IMR-90 (cell line): ENCODE measurements around the gene KRTAP5-10. TPM values are rescaled to one million over a fixed set of nuclear protein-coding genes. Genes with fewer than 3 reads are reported as not detected.
"Not testable (repeated sequence)": the region's sequence is repeated elsewhere in the genome, so short reads cannot be mapped to it uniquely, and the experiment has no call there.

Source experiments
- ATAC-seq: fragments of 200-7000 bp; cut with Tn5 transposase; 2 replicates; pipeline ENCODE4 v1.9.1; 2020; ENCODE audit warnings: low read depth, mild to moderate bottlenecking, moderate library complexity
- BruUV-seq: library from RNA; stranded (reverse); fragments of 400-500 nt; replicated peaks from 2 replicates; lab custom pipeline; 2021; lab: Mats Ljungman, UMichigan
- CTCF ChIA-PET: fragments of 300-600 bp; formaldehyde crosslinking; extraction: SDS; loops from one replicate; lab custom pipeline; 2021; ENCODE audit warnings: antibody characterized with exemption; lab: Yijun Ruan, JAX
- POLR2A ChIA-PET: fragments of 300-600 bp; sonication (Branson Sonifier 250); formaldehyde crosslinking; loops from one replicate; lab custom pipeline; 2022; ENCODE audit warnings: antibody characterized with exemption; ENCODE audit not compliant: unreplicated experiment; lab: Charles Lee
- DNase-seq: peaks from one replicate; pipeline ENCODE4 v3.0.0; 2013
- H2AFZ ChIP-seq: replicated peaks from 2 replicates; pipeline ENCODE3; 2013; ENCODE audit warnings: low read length, mild to moderate bottlenecking; ENCODE audit not compliant: poor library complexity
- H2AK5ac ChIP-seq: 2 replicates; pipeline ENCODE4 v1.6.1; 2013; ENCODE audit warnings: low read depth, low read length, inconsistent platforms
- H2AK9ac ChIP-seq: replicated peaks from 2 replicates; pipeline ENCODE3; 2013; ENCODE audit warnings: mild to moderate bottlenecking, low read depth, low read length, moderate library complexity; ENCODE audit not compliant: poor library complexity
- H2BK120ac ChIP-seq: 2 replicates; pipeline ENCODE4 v1.6.1; 2013; ENCODE audit warnings: low read depth, low read length, inconsistent platforms
- H2BK15ac ChIP-seq: 3 replicates; pipeline ENCODE4 v1.6.1; 2013; ENCODE audit warnings: low read depth, low read length, inconsistent platforms
- H2BK20ac ChIP-seq: 2 replicates; pipeline ENCODE4 v1.6.1; 2013; ENCODE audit warnings: low read depth, mild to moderate bottlenecking, inconsistent platforms, low read length, moderate library complexity
- H2BK5ac ChIP-seq: 2 replicates; pipeline ENCODE4 v1.6.1; 2013; ENCODE audit warnings: mild to moderate bottlenecking, low read depth, low read length, inconsistent platforms; ENCODE audit not compliant: poor library complexity, severe bottlenecking
- H3K14ac ChIP-seq: replicated peaks from 2 replicates; pipeline ENCODE4 v1.6.1; 2013; ENCODE audit warnings: low read depth, low read length, inconsistent platforms
- H3K18ac ChIP-seq: 2 replicates; pipeline ENCODE4 v1.6.1; 2013; ENCODE audit warnings: low read depth, low read length, control low read depth
- H3K23ac ChIP-seq: 2 replicates; pipeline ENCODE4 v1.6.1; 2013; ENCODE audit warnings: low read depth, low read length, inconsistent platforms
- H3K27ac ChIP-seq: 2 replicates; pipeline ENCODE4 v1.5.1; 2013; ENCODE audit warnings: mild to moderate bottlenecking, control low read depth, low read length; ENCODE audit not compliant: insufficient read depth
- H3K27me3 ChIP-seq: 2 replicates; pipeline ENCODE4 v1.6.1; 2013; ENCODE audit warnings: low read length; ENCODE audit not compliant: control insufficient read depth, insufficient read depth
- H3K36me3 ChIP-seq: 2 replicates; pipeline ENCODE4 v1.6.1; 2013; ENCODE audit warnings: low read length, mixed read lengths; ENCODE audit not compliant: control insufficient read depth, insufficient read depth
- H3K4ac ChIP-seq: 2 replicates; pipeline ENCODE4 v1.6.1; 2013; ENCODE audit warnings: low read depth, low read length, inconsistent platforms
- H3K4me1 ChIP-seq: 2 replicates; pipeline ENCODE4 v1.6.1; 2013; ENCODE audit warnings: low read length, mixed read lengths; ENCODE audit not compliant: control insufficient read depth, insufficient read depth
- H3K4me2 ChIP-seq: 2 replicates; pipeline ENCODE4 v1.6.1; 2013; ENCODE audit warnings: low read depth, mild to moderate bottlenecking, control low read depth, low read length, moderate library complexity
- H3K4me3 ChIP-seq: 2 replicates; pipeline ENCODE4 v1.5.1; 2013; ENCODE audit warnings: low read depth, mild to moderate bottlenecking, control low read depth, low read length, moderate library complexity; ENCODE audit not compliant: insufficient read depth
- H3K56ac ChIP-seq: 2 replicates; pipeline ENCODE4 v1.6.1; 2013; ENCODE audit warnings: low read length, inconsistent platforms; ENCODE audit not compliant: insufficient read depth; ENCODE audit errors: extremely low read depth
- H3K79me1 ChIP-seq, 2 experiments: 2 replicates each; pipeline ENCODE4 v1.6.1; 2013; ENCODE audit warnings: low read length in 2 of 2, inconsistent platforms in 1 of 2, low read depth in 1 of 2
- H3K9ac ChIP-seq: 2 replicates; pipeline ENCODE4 v1.6.1; 2013; ENCODE audit warnings: low read depth, low read length, control low read depth
- H3K9me1 ChIP-seq: 2 replicates; pipeline ENCODE4 v1.6.1; 2013; ENCODE audit warnings: low read length, inconsistent platforms; ENCODE audit not compliant: insufficient read depth
- H3K9me3 ChIP-seq: 2 replicates; pipeline ENCODE4 v1.6.1; 2013; ENCODE audit warnings: low read length; ENCODE audit not compliant: control insufficient read depth, insufficient read depth
- H4K20me1 ChIP-seq: 2 replicates; pipeline ENCODE4 v1.6.1; 2013; ENCODE audit warnings: low read length, inconsistent platforms; ENCODE audit not compliant: insufficient read depth
- H4K5ac ChIP-seq: 2 replicates; pipeline ENCODE4 v1.6.1; 2013; ENCODE audit warnings: mild to moderate bottlenecking, low read depth, low read length, control low read depth
- H4K8ac ChIP-seq, 2 experiments: 2 replicates each; pipeline ENCODE4 v1.6.1; 2013; ENCODE audit warnings: low read depth in 2 of 2, low read length in 2 of 2, control low read depth in 1 of 2, inconsistent platforms in 1 of 2
- H4K91ac ChIP-seq: 2 replicates; pipeline ENCODE4 v1.6.1; 2013; ENCODE audit warnings: low read depth, low read length, inconsistent platforms; ENCODE audit not compliant: insufficient read depth
- CEBPB ChIP-seq: IDR thresholded peaks from 2 replicates; pipeline ENCODE4 v1.6.1; 2012; ENCODE audit warnings: low read depth, low read length, improper control_type of control experiment
- CHD1 ChIP-seq: IDR thresholded peaks from 2 replicates; pipeline ENCODE4 v1.6.1; 2012; ENCODE audit warnings: low read depth, low read length, improper control_type of control experiment
- MAFK ChIP-seq: IDR thresholded peaks from 2 replicates; pipeline ENCODE4 v1.6.1; 2012; ENCODE audit warnings: low read depth, low read length, improper control_type of control experiment
- POLR2A ChIP-seq: IDR thresholded peaks from 2 replicates; pipeline ENCODE4 v1.6.1; 2012; ENCODE audit warnings: mild to moderate bottlenecking, low read depth, low read length
- RCOR1 ChIP-seq: IDR thresholded peaks from 2 replicates; pipeline ENCODE4 v1.6.1; 2012; ENCODE audit warnings: mild to moderate bottlenecking, low read length, improper control_type of control experiment; ENCODE audit not compliant: insufficient replicate concordance
- RFX5 ChIP-seq: IDR thresholded peaks from 2 replicates; pipeline ENCODE4 v1.8.0; 2012; ENCODE audit warnings: low read depth, mild to moderate bottlenecking, low read length, moderate library complexity
- SMC3 ChIP-seq: fragments of 150-350 bp; IDR thresholded peaks from 2 replicates; pipeline ENCODE4 v1.6.1; 2016; ENCODE audit warnings: low read depth, mild to moderate bottlenecking, antibody characterized with exemption, low read length, moderate library complexity
- WGBS, 2 experiments: methylation state at CpG; one replicate each; pipeline versions ENCODE4 v1.1.5 to v1.1.7; 2013; ENCODE audit warnings: missing lambda C conversion rate in 2 of 2; ENCODE audit not compliant: insufficient read length in 1 of 2; ENCODE audit errors: extremely low coverage in 2 of 2; 5-methylcytosine and 5-hydroxymethylcytosine counted together
- dilution Hi-C: fragments of 300-500 bp; cut with HindIII; formaldehyde crosslinking; loops from one replicate; pipeline ENCODE4 v1.14.3; 2018; ENCODE audit warnings: low sequenced_read_pairs; ENCODE audit not compliant: unreplicated experiment
- in situ Hi-C: fragments of 300-500 bp; cut with MboI; formaldehyde crosslinking; loops from 3 replicates; pipeline ENCODE4 v1.14.3; 2019; ENCODE audit warnings: low sequenced_read_pairs, inconsistent platforms, mixed read lengths
- intact Hi-C: fragments of 100-400 bp; cut with micrococcal nuclease; formaldehyde crosslinking; loops from 2 replicates; pipeline ENCODE4 v1.10.0; 2022
- polyA plus RNA-seq, 3 experiments: library from polyadenylated mRNA; depleted of rRNA; stranded (reverse); fragments of >200 nt; gene quantifications; 2 replicates each; pipeline ENCODE4 v1.2.3, GENCODE V29; 2012; ENCODE audit warnings: low replicate concordance in 1 of 3
- total RNA-seq: library from RNA; depleted of rRNA; stranded (reverse); fragments of >200 nt; gene quantifications from 2 replicates; pipeline ENCODE4 v1.2.3, GENCODE V29; 2012

KRTAP5-10 gene
- total and polyA plus RNA-seq, 2 of the 4 experiments (the other 2 are of a cell fraction): not detected

GRCh38 chr11:71525938-71526495 lies 39.3 kb upstream of the KRTAP5-10 start:
- Histone ChIP-seq H3K4me3 (no peak overlapping the region), H2AK9ac (no peak overlapping the region), H3K27ac (no peak overlapping the region), H3K4me1 (no peaks in the 10 kb centered on the region), H2BK20ac (no peak overlapping the region), H3K4ac (no peak overlapping the region), H3K4me2 (no peak overlapping the region), H4K5ac (no peak overlapping the region), H3K36me3 (no peaks in the 10 kb centered on the region), H3K14ac (no peak overlapping the region), H4K20me1 (no peaks in the 10 kb centered on the region), H4K91ac (no peak overlapping the region), H3K79me1 (no peaks in the 10 kb centered on the region), H3K23ac (no peak overlapping the region), H3K27me3 (0 out of 2 replicates have a peak, but pooled peaks cover 1% of the 10 kb centered on the region), H2AK5ac (no peak overlapping the region), H2AFZ (no peak overlapping the region), H3K9me1 (no peaks in the 10 kb centered on the region), H2BK120ac (no peak overlapping the region), H2BK5ac (no peak overlapping the region), H3K9ac (no peak overlapping the region), H3K9me3 (no peaks in the 10 kb centered on the region), H2BK15ac (no peak overlapping the region), H4K8ac (no peak overlapping the region), H3K18ac (no peak overlapping the region), H3K56ac (no peak overlapping the region)
- WGBS, 2 experiments: no CpG with 5 or more reads among the region's 2 CpGs
- intact Hi-C loops: loop anchor here (1.0 kb wide), 1 partner anchor 37 kb away; no protein-coding TSS in a partner anchor
- CTCF ChIA-PET: no interaction called here
- ATAC-seq (no peak), DNase-seq (no peak)
- dilution Hi-C loops: no loop called here
- POLR2A ChIA-PET: no interaction called here
- in situ Hi-C loops: no loop called here
- TF ChIP-seq SMC3 (no peak), RCOR1 (no peak), POLR2A (no peak), RFX5 (no peak), MAFK (no peak), CHD1 (no peak), CEBPB (no peak)
- no TSS peak for BruUV-seq

- H2BK20ac ChIP-seq, H3K9me1 ChIP-seq, H3K9me3 ChIP-seq, H3K4me1 ChIP-seq, H2BK120ac ChIP-seq, H4K20me1 ChIP-seq, BruUV-seq, H2AFZ ChIP-seq, H3K18ac ChIP-seq, H3K23ac ChIP-seq, H2BK15ac ChIP-seq, H2AK9ac ChIP-seq, H3K79me1 ChIP-seq, ATAC-seq, H2BK5ac ChIP-seq, H3K14ac ChIP-seq, H2AK5ac ChIP-seq, CTCF ChIA-PET, dilution Hi-C loops, H4K91ac ChIP-seq, H3K4me3 ChIP-seq, H4K8ac ChIP-seq, H3K27ac ChIP-seq, DNase-seq, POLR2A ChIA-PET, H3K27me3 ChIP-seq, H3K4me2 ChIP-seq, in situ Hi-C loops, H3K56ac ChIP-seq, H4K5ac ChIP-seq, H3K4ac ChIP-seq, H3K9ac ChIP-seq, H3K36me3 ChIP-seq: not testable (repeated sequence)
- intact Hi-C loops: loop anchor here (1.0 kb wide), 1 partner anchor 36 kb away; no protein-coding TSS in a partner anchor
- 0% methylated on average over 1 of the region's 10 CpGs; no CpG with 5 or more reads in 1 of the 2 experiments for whole genome bisulfite sequencing, 2 experiments
These were observed 38.4 kb upstream of the KRTAP5-10 start, which contains the start of gene KRTAP5-7 for GRCh38 chr11:71526796-71527575. TSS of gene KRTAP5-7 (plus strand) at chr11:71527267. CDS start at chr11:71527301, 34 bp downstream.
